ENCODE results near the gene FBXL20.

FBXL20 gene

DNA sequence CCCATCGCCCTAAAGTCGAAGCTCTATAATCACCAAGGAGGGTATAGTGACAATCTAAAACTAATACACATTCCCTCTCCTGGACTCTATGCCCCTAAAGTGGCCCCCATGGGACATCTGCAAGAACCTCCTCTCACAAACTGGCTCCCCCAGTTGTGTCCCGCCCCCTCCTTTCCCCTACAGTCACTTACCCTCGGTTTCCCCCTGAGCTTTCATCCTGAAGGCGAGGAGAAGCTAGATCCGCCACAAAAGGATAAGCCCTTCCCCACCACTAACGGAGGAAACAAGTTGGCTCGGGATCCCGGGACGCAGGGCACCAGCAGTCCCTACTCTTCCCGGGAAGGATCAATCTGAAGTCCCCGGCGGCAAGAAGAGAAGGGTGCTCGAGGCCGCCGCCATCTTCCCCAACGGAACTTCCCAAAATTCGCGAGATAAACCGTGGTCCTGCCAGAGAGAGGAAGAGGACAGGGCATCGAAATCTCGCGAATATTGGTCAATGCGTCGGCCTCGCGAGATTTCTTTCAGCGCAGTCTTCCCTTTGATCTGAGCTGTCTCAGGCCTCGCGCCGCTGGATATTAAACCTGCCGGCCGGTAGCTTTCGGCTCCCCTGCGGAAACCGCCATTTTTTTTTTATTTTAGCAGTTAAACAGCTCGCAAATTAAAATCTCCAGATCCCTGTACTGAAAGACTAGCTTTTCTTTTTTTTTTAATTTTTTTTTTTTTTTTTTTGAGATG, 49.6 kb upstream of the FBXL20 start, which contains the start of gene MED1 (continued):
- TF ChIP-seq, protein P1, sequence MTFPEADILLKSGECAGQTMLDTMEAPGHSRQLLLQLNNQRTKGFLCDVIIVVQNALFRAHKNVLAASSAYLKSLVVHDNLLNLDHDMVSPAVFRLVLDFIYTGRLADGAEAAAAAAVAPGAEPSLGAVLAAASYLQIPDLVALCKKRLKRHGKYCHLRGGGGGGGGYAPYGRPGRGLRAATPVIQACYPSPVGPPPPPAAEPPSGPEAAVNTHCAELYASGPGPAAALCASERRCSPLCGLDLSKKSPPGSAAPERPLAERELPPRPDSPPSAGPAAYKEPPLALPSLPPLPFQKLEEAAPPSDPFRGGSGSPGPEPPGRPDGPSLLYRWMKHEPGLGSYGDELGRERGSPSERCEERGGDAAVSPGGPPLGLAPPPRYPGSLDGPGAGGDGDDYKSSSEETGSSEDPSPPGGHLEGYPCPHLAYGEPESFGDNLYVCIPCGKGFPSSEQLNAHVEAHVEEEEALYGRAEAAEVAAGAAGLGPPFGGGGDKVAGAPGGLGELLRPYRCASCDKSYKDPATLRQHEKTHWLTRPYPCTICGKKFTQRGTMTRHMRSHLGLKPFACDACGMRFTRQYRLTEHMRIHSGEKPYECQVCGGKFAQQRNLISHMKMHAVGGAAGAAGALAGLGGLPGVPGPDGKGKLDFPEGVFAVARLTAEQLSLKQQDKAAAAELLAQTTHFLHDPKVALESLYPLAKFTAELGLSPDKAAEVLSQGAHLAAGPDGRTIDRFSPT (tag by site-specific recombination; IDR thresholded peaks at IDR 0.05) = no peak
- TF ChIP-seq ZFHX2 (tag by site-specific recombination; conservative IDR thresholded peaks at IDR 0.05) (peak; percentile 37), ZFP41 (tag by site-specific recombination; IDR thresholded peaks at IDR 0.05; ENCODE audit: borderline replicate concordance) (no peak), ZNF76 (tag by site-specific recombination; IDR thresholded peaks at IDR 0.05; ENCODE audit: borderline replicate concordance, low read depth) (no peak; the same call in 1 of the 2 replicates), ZNF776 (tag by site-specific recombination; IDR thresholded peaks at IDR 0.05; ENCODE audit: borderline replicate concordance) (no peak), ZFP3 (tag by site-specific recombination; IDR thresholded peaks at IDR 0.05; ENCODE audit: low read depth) (no peak), ZNF621 (tag by site-specific recombination; IDR thresholded peaks at IDR 0.05) (no peak), ZEB2 (tag by site-specific recombination; IDR thresholded peaks at IDR 0.05) (peak; percentile 77), ZNF549 (tag by site-specific recombination; IDR thresholded peaks at IDR 0.05) (no peak), MYNN (tag by site-specific recombination; IDR thresholded peaks at IDR 0.05; ENCODE audit: borderline replicate concordance) (no peak), ZNF354C (tag by site-specific recombination; IDR thresholded peaks at IDR 0.05; ENCODE audit: borderline replicate concordance, low read depth) (no peak), KLF16 (tag by site-specific recombination; IDR thresholded peaks at IDR 0.05) (peak; percentile 68), EGR2 (tag by site-specific recombination; IDR thresholded peaks at IDR 0.05; ENCODE audit: low read depth) (no peak), ZNF658 (tag by site-specific recombination; IDR thresholded peaks at IDR 0.05) (no peak), ZNF155 (tag by site-specific recombination; IDR thresholded peaks at IDR 0.05) (no peak), ZNF707 (tag by site-specific recombination; IDR thresholded peaks at IDR 0.05) (no peak), ZSCAN16 (tag by site-specific recombination; IDR thresholded peaks at IDR 0.05) (no peak), ZNF670 (tag by site-specific recombination; IDR thresholded peaks at IDR 0.05; ENCODE audit: low read depth) (no peak), ZNF768 (tag by site-specific recombination; IDR thresholded peaks at IDR 0.05) (no peak), ZNF239 (tag by site-specific recombination; IDR thresholded peaks at IDR 0.05) (no peak), ZNF132 (tag by site-specific recombination; IDR thresholded peaks at IDR 0.05; ENCODE audit: borderline replicate concordance) (no peak), OSR2 (tag by site-specific recombination; IDR thresholded peaks at IDR 0.05) (no peak)
- TF ChIP-seq, protein P2, sequence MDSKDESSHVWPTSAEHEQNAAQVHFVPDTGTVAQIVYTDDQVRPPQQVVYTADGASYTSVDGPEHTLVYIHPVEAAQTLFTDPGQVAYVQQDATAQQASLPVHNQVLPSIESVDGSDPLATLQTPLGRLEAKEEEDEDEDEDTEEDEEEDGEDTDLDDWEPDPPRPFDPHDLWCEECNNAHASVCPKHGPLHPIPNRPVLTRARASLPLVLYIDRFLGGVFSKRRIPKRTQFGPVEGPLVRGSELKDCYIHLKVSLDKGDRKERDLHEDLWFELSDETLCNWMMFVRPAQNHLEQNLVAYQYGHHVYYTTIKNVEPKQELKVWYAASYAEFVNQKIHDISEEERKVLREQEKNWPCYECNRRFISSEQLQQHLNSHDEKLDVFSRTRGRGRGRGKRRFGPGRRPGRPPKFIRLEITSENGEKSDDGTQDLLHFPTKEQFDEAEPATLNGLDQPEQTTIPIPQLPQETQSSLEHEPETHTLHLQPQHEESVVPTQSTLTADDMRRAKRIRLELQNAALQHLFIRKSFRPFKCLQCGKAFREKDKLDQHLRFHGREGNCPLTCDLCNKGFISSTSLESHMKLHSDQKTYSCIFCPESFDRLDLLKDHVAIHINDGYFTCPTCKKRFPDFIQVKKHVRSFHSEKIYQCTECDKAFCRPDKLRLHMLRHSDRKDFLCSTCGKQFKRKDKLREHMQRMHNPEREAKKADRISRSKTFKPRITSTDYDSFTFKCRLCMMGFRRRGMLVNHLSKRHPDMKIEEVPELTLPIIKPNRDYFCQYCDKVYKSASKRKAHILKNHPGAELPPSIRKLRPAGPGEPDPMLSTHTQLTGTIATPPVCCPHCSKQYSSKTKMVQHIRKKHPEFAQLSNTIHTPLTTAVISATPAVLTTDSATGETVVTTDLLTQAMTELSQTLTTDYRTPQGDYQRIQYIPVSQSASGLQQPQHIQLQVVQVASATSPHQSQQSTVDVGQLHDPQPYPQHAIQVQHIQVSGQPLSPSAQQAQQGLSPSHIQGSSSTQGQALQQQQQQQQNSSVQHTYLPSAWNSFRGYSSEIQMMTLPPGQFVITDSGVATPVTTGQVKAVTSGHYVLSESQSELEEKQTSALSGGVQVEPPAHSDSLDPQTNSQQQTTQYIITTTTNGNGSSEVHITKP (tag by site-specific recombination; IDR thresholded peaks at IDR 0.05) = 0 out of 2 replicates have a peak, but pooled peaks have one; percentile 29
- TF ChIP-seq, protein P3, sequence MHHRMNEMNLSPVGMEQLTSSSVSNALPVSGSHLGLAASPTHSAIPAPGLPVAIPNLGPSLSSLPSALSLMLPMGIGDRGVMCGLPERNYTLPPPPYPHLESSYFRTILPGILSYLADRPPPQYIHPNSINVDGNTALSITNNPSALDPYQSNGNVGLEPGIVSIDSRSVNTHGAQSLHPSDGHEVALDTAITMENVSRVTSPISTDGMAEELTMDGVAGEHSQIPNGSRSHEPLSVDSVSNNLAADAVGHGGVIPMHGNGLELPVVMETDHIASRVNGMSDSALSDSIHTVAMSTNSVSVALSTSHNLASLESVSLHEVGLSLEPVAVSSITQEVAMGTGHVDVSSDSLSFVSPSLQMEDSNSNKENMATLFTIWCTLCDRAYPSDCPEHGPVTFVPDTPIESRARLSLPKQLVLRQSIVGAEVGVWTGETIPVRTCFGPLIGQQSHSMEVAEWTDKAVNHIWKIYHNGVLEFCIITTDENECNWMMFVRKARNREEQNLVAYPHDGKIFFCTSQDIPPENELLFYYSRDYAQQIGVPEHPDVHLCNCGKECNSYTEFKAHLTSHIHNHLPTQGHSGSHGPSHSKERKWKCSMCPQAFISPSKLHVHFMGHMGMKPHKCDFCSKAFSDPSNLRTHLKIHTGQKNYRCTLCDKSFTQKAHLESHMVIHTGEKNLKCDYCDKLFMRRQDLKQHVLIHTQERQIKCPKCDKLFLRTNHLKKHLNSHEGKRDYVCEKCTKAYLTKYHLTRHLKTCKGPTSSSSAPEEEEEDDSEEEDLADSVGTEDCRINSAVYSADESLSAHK (tag by site-specific recombination; IDR thresholded peaks at IDR 0.05) = no peak
- TF ChIP-seq, protein P4, sequence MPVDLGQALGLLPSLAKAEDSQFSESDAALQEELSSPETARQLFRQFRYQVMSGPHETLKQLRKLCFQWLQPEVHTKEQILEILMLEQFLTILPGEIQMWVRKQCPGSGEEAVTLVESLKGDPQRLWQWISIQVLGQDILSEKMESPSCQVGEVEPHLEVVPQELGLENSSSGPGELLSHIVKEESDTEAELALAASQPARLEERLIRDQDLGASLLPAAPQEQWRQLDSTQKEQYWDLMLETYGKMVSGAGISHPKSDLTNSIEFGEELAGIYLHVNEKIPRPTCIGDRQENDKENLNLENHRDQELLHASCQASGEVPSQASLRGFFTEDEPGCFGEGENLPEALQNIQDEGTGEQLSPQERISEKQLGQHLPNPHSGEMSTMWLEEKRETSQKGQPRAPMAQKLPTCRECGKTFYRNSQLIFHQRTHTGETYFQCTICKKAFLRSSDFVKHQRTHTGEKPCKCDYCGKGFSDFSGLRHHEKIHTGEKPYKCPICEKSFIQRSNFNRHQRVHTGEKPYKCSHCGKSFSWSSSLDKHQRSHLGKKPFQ (tag by site-specific recombination; IDR thresholded peaks at IDR 0.05) = no peak
- TF ChIP-seq, protein P5, sequence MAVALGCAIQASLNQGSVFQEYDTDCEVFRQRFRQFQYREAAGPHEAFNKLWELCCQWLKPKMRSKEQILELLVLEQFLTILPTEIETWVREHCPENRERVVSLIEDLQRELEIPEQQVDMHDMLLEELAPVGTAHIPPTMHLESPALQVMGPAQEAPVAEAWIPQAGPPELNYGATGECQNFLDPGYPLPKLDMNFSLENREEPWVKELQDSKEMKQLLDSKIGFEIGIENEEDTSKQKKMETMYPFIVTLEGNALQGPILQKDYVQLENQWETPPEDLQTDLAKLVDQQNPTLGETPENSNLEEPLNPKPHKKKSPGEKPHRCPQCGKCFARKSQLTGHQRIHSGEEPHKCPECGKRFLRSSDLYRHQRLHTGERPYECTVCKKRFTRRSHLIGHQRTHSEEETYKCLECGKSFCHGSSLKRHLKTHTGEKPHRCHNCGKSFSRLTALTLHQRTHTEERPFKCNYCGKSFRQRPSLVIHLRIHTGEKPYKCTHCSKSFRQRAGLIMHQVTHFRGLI (tag by site-specific recombination; IDR thresholded peaks at IDR 0.05) = no peak
- TF ChIP-seq, protein P6, sequence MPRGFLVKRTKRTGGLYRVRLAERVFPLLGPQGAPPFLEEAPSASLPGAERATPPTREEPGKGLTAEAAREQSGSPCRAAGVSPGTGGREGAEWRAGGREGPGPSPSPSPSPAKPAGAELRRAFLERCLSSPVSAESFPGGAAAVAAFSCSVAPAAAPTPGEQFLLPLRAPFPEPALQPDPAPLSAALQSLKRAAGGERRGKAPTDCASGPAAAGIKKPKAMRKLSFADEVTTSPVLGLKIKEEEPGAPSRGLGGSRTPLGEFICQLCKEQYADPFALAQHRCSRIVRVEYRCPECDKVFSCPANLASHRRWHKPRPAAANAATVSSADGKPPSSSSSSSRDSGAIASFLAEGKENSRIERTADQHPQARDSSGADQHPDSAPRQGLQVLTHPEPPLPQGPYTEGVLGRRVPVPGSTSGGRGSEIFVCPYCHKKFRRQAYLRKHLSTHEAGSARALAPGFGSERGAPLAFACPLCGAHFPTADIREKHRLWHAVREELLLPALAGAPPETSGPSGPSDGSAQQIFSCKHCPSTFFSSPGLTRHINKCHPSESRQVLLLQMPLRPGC (tag by site-specific recombination; IDR thresholded peaks at IDR 0.05) = no peak

Data from HEK293 (cell line).